ENCODE measurements around the gene GTF2IRD1. TPM values are rescaled to one million over a fixed set of nuclear protein-coding genes. Genes with fewer than 3 reads are reported as not detected.

Gene GTF2IRD1
- 100 to 1,000 TPM in 1 of 4 donors, 10 to 100 TPM in 3; 42.9 to 109 (median 77.0) TPM for total RNA-seq

GRCh38 chr7:74453322-74454011, at the start of gene GTF2IRD1:
Gene GTF2IRD1 (plus strand): TSS chr7:74453906. CDS start chr7:74508081, 54,175 bp downstream.
- DNase-seq: peak; percentile 71 to 80
- no peaks in the 10 kb centered on the region for H3K27me3 ChIP-seq
- in situ Hi-C loops (cut with MboI; ENCODE audit: low sequenced_read_pairs in 4 of 4): no loop called here
- intact Hi-C loops (cut with DNase I; ENCODE audit: low total_unique reads): no loop called here
- TF ChIP-seq POLR2A (IDR thresholded peaks at IDR 0.05): peak in 1 of 2 donors; percentile 39
- TF ChIP-seq, protein P1, sequence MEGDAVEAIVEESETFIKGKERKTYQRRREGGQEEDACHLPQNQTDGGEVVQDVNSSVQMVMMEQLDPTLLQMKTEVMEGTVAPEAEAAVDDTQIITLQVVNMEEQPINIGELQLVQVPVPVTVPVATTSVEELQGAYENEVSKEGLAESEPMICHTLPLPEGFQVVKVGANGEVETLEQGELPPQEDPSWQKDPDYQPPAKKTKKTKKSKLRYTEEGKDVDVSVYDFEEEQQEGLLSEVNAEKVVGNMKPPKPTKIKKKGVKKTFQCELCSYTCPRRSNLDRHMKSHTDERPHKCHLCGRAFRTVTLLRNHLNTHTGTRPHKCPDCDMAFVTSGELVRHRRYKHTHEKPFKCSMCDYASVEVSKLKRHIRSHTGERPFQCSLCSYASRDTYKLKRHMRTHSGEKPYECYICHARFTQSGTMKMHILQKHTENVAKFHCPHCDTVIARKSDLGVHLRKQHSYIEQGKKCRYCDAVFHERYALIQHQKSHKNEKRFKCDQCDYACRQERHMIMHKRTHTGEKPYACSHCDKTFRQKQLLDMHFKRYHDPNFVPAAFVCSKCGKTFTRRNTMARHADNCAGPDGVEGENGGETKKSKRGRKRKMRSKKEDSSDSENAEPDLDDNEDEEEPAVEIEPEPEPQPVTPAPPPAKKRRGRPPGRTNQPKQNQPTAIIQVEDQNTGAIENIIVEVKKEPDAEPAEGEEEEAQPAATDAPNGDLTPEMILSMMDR (IDR thresholded peaks at IDR 0.05 in 4 of 5, conservative IDR thresholded peaks at IDR 0.05 in 1 of 5): no peak
- H3K27ac ChIP-seq: peak within 1 kb of the TSS; percentile 93 to 100 (median 100)
- H3K36me3 ChIP-seq: no peaks in the 10 kb centered on the region
- peak within 1 kb of the TSS; percentile 63 to 96 (median 83) for H3K4me3 ChIP-seq
- no peaks in the 10 kb centered on the region for H3K9me3 ChIP-seq
- H3K4me1 ChIP-seq: peaks cover 25 to 29% of the 10 kb centered on the region in 2 donors
- peak; percentile 19 to 25 for ATAC-seq

- Histone ChIP-seq H3K9me3 (no peaks in the 10 kb centered on the region), H3K4me3 (no peak overlapping the region), H3K27ac (no peak overlapping the region), H3K4me1 (no peaks in the 10 kb centered on the region), H3K36me3 (no peaks in the 10 kb centered on the region), H3K27me3 (no peaks in the 10 kb centered on the region)
- DNase-seq (no peak), ATAC-seq (no peak)
- no peak for TF ChIP-seq POLR2A (IDR thresholded peaks at IDR 0.05)
- TF ChIP-seq, protein P1 (IDR thresholded peaks at IDR 0.05 in 4 of 5, conservative IDR thresholded peaks at IDR 0.05 in 1 of 5): no peak
- in situ Hi-C loops (cut with MboI; ENCODE audit: low sequenced_read_pairs in 4 of 4): loop anchor here (5.0 to 25.0 kb wide), 5 partner anchors 197 to 633 kb away; no protein-coding TSS in a partner anchor
- intact Hi-C loops (cut with DNase I; ENCODE audit: low total_unique reads): loop anchor here (5.0 kb wide), 1 partner anchor 537 kb away; no protein-coding TSS in a partner anchor
These were observed 49.4 kb upstream of the GTF2IRD1 start for GRCh38 chr7:74404388-74404700.

DNA sequence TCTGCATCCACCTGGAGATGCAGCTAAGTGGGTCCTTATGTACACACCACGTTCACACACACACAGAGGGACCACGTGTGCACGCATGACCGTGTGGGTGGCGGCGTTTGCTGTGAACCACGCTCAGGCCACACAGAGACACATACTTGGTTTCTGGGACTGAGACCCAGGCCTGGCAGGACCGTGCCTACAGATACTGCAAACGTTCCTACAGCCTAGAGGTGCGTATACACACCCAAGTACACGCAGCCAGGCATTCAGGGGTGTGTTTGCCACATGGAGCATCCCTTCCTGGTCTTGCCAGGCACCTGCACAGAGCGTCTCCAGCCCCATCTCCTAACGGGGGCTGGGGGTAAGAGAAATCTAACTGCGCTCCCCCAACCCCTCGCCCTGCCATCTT, 49.0 kb upstream of the GTF2IRD1 start:
- intact Hi-C loops (cut with DNase I; ENCODE audit: low total_unique reads): loop anchor here (5.0 kb wide), 1 partner anchor 537 kb away; no protein-coding TSS in a partner anchor
- no peaks in the 10 kb centered on the region for H3K9me3 ChIP-seq
- ATAC-seq (no peak), DNase-seq (no peak)
- no peak overlapping the region for H3K4me3 ChIP-seq
- in situ Hi-C loops (cut with MboI; ENCODE audit: low sequenced_read_pairs in 4 of 4): loop anchor here (5.0 to 25.0 kb wide), 5 partner anchors 197 to 633 kb away; no protein-coding TSS in a partner anchor
- no peak overlapping the region for H3K27ac ChIP-seq
- no peaks in the 10 kb centered on the region for H3K4me1 ChIP-seq
- TF ChIP-seq, protein P1 (IDR thresholded peaks at IDR 0.05 in 4 of 5, conservative IDR thresholded peaks at IDR 0.05 in 1 of 5): no peak
- no peak for TF ChIP-seq POLR2A (IDR thresholded peaks at IDR 0.05)
- H3K27me3 ChIP-seq: no peaks in the 10 kb centered on the region
- no peaks in the 10 kb centered on the region for H3K36me3 ChIP-seq

DNA sequence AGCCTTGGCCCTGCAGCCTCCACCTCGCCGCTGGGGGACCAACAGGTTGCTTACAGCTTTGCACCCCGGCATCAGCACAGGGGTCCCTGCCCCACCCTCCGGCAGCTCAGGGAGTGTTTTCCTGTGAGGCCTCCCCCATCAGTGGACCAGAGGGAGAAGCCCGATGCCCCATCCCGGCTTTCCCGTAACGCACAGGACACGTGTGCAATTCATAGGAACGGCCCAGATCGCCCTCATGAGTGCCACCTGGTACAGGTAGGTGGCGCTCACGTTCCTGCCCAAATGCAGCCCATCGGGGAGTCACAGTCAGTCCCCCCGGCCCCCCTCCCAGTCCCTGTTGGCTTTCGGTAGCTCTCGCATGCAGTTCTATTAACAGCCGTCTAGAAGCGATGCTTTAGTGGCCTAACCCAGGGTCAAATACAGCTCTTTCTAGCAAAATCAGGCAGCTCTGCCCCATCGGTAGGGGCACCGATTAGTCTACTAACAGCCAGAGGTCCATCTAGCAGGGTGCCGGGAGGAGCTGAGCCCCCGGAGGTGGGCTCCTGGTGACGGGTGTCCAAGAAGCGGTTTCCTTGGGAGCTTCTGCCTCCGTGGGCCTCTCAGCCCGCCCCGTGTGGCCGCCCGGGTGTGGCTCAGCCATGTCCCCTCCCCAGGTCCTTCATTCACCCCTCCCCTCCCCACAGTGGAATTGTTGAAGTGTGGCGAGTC, 48.4 kb upstream of the GTF2IRD1 start:
- Histone ChIP-seq H3K27me3 (no peaks in the 10 kb centered on the region), H3K9me3 (no peaks in the 10 kb centered on the region), H3K4me1 (no peaks in the 10 kb centered on the region), H3K4me3 (no peak overlapping the region), H3K27ac (no peak overlapping the region), H3K36me3 (no peaks in the 10 kb centered on the region)
- no peak for TF ChIP-seq POLR2A (IDR thresholded peaks at IDR 0.05)
- TF ChIP-seq, protein P1 (IDR thresholded peaks at IDR 0.05 in 4 of 5, conservative IDR thresholded peaks at IDR 0.05 in 1 of 5): peak in 1 of 5 experiments; percentile 36
- intact Hi-C loops (cut with DNase I; ENCODE audit: low total_unique reads) (no loop called here), in situ Hi-C loops (cut with MboI; ENCODE audit: low sequenced_read_pairs in 4 of 4) (loop anchor here in 2 of 4 donors (10.0 to 25.0 kb wide), 3 partner anchors 201 to 632 kb away; no protein-coding TSS in a partner anchor)
- DNase-seq (no peak), ATAC-seq (no peak)

Measured in gastrocnemius medialis (tissue), 4 donors.